Esophagus muscularis mucosa (tissue), 4 donors: ENCODE measurements around the gene DEPP1. TPM values are rescaled to one million over a fixed set of nuclear protein-coding genes. Genes with fewer than 3 reads are reported as not detected.

Experiments
- DNase-seq: peaks from one replicate; pipeline ENCODE4 v3.0.0-alpha.2; 2017; ENCODE audit errors: extremely low spot score
- H3K27ac ChIP-seq, 4 donors: fragments of 200-600 bp; sonication (generic); replicated peaks in 1 of 4; 1 replicate in 3 of 4; 2 replicates in 1 of 4; pipeline ENCODE4 v1.5.1; 2016 to 2019; ENCODE audit warnings: mild to moderate bottlenecking in 1 of 4
- H3K27me3 ChIP-seq, 4 donors: fragments of 200-600 bp; sonication (generic); one replicate each; pipeline versions ENCODE4 v1.5.1 to v1.6.0; 2016 to 2019
- H3K36me3 ChIP-seq, 4 donors: fragments of 200-600 bp; sonication (generic); one replicate each; pipeline ENCODE4 v1.5.1; 2016 to 2019
- H3K4me1 ChIP-seq, 4 donors: fragments of 200-600 bp; sonication (generic); one replicate each; pipeline ENCODE4 v1.5.1; 2016 to 2019
- H3K4me3 ChIP-seq, 4 donors: fragments of 200-600 bp; sonication (generic); 1 replicate in 2 of 4; 2 replicates in 2 of 4; pipeline ENCODE4 v1.5.1; 2016 to 2019; ENCODE audit warnings: mild to moderate bottlenecking in 4 of 4, moderate library complexity in 1 of 4
- H3K9me3 ChIP-seq, 4 donors: fragments of 200-600 bp; sonication (generic); 1 replicate in 3 of 4; 2 replicates in 1 of 4; pipeline ENCODE4 v1.5.1; 2016 to 2019
- EP300 ChIP-seq: sonication (generic); formaldehyde crosslinking; IDR thresholded peaks from one replicate; pipeline ENCODE4 v1.6.1; 2017; ENCODE audit warnings: antibody characterized with exemption
- POLR2A ChIP-seq: fragments of 450-650 bp; IDR thresholded peaks from one replicate; pipeline ENCODE4 v1.6.1; 2017; ENCODE audit warnings: antibody characterized with exemption, moderate library complexity, mild to moderate bottlenecking, low read depth
- POLR2AphosphoS5 ChIP-seq, 2 donors: sonication (generic); formaldehyde crosslinking; IDR thresholded peaks; one replicate each; pipeline ENCODE4 v1.6.1; 2017; ENCODE audit warnings: antibody characterized with exemption in 2 of 2
- WGBS: methylation state at CpG from one replicate; pipeline ENCODE4 v1.1.5; 2018; 5-methylcytosine and 5-hydroxymethylcytosine counted together
- intact Hi-C: fragments of 100-400 bp; cut with DNase I; formaldehyde crosslinking; loops from one replicate; pipeline ENCODE4 v1.15.1; 2023
- total RNA-seq, 4 donors: library from RNA; depleted of rRNA; stranded (reverse); fragments of >200 nt; gene quantifications; one replicate each; pipeline versions ENCODE4 v1.1.0 to v1.2.1, GENCODE V29; 2016
- TF ChIP-seq, protein P1 (sequence below), 3 experiments: fragments of 200-600 bp in 2 of 3; fragments of 450-650 bp in 1 of 3; sonication (generic) in 2 of 3; IDR thresholded peaks; one replicate each; pipeline ENCODE4 v1.5.1; 2017 to 2019; ENCODE audit warnings: antibody characterized with exemption in 3 of 3, mild to moderate bottlenecking in 2 of 3, moderate library complexity in 1 of 3

Gene DEPP1
- total RNA-seq, 4 donors from 2014 or later, result 32.0 to 413 (median 126) TPM

GRCh38 chr10:44976352-44977198, 2.0 kb downstream of the DEPP1 start:
- peak overlapping the region; percentile 57 to 80 (median 62) for H3K4me3 ChIP-seq
- peak overlapping the region; percentile 88 to 92 (median 90) for H3K27ac ChIP-seq
- H3K36me3 ChIP-seq, result peaks cover 0 to 40% (median 24%) of the 10 kb centered on the region in 4 donors
- no peaks in the 10 kb centered on the region for H3K9me3 ChIP-seq
- peaks cover 63 to 92% (median 89%) of the 10 kb centered on the region in 4 donors for H3K4me1 ChIP-seq
- 78% methylated on average over 7 of the region's 9 CpGs for WGBS
- DNase-seq, result no peak
- intact Hi-C loops, result loop anchor here (10.0 kb wide), 1 partner anchor 102 kb away; no protein-coding TSS in a partner anchor
- H3K27me3 ChIP-seq, result no peaks in the 10 kb centered on the region
- TF ChIP-seq, protein P1, sequence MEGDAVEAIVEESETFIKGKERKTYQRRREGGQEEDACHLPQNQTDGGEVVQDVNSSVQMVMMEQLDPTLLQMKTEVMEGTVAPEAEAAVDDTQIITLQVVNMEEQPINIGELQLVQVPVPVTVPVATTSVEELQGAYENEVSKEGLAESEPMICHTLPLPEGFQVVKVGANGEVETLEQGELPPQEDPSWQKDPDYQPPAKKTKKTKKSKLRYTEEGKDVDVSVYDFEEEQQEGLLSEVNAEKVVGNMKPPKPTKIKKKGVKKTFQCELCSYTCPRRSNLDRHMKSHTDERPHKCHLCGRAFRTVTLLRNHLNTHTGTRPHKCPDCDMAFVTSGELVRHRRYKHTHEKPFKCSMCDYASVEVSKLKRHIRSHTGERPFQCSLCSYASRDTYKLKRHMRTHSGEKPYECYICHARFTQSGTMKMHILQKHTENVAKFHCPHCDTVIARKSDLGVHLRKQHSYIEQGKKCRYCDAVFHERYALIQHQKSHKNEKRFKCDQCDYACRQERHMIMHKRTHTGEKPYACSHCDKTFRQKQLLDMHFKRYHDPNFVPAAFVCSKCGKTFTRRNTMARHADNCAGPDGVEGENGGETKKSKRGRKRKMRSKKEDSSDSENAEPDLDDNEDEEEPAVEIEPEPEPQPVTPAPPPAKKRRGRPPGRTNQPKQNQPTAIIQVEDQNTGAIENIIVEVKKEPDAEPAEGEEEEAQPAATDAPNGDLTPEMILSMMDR (IDR thresholded peaks at IDR 0.05), result no peak
- TF ChIP-seq EP300 (no peak), POLR2AphosphoS5 (IDR thresholded peaks at IDR 0.05) (peak in 1 of 2 donors; percentile 13), POLR2A (peak; percentile 6)

- Histone ChIP-seq H3K27me3 (no peaks in the 10 kb centered on the region), H3K27ac (peak overlapping the region; percentile 88 to 92 (median 90)), H3K36me3 (peaks cover 7 to 49% (median 33%) of the 10 kb centered on the region in 4 donors), H3K4me3 (peak overlapping the region; percentile 57 to 80 (median 62)), H3K4me1 (peaks cover 54 to 86% (median 81%) of the 10 kb centered on the region in 4 donors), H3K9me3 (no peaks in the 10 kb centered on the region)
- intact Hi-C loops, result loop anchor here (1.0 to 10.0 kb wide), 2 partner anchors 43 to 101 kb away; no protein-coding TSS in a partner anchor
- TF ChIP-seq EP300 (no peak), POLR2AphosphoS5 (IDR thresholded peaks at IDR 0.05) (peak; percentile 22 to 47), POLR2A (peak; percentile 15)
- TF ChIP-seq, protein P1 (IDR thresholded peaks at IDR 0.05), result no peak
- WGBS, result 44% methylated on average over 8 of the region's 10 CpGs
- no peak for DNase-seq
Measured at GRCh38 chr10:44975431-44976331, 2.9 kb downstream of the DEPP1 start.

DNA sequence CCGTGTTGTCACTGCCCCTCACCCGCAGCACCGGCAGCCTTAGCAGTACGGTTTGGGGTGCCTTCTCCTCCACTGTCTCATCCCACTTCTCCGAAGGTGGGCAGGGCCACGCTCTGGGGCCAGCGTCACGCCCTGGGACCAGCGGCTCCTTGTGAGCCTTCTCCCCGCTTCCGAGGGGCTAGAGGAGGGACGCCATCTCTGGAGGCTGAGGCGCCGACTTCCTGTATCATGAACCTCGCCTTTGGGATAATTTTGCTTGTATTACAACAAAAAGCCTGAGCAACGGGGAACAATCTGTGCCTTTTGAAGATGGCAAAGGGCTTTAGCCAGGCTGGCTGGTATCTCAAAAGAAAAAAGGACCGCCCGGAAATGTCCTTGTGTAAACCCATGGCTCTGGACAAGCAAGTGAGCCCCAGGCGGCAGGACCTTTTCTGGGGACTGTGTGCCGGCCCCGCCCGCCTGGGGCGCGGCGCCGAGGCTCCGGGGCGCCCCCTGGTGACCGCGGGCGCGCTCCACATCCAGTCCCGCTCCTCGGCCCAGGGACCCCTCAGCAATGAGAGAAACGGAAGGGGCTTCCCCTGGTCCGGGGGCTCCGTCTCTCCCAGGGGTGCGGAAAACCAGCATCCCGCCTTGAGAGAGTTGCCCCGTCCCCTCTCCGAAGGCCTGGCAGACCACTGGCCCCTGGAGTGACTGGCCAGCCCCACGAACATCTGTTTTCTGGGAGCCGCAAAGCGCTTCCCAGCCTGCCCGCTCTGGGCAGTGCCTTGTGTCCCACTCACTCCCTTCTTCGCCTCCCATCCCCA, 3.8 kb downstream of the DEPP1 start:
- H3K4me1 ChIP-seq, result peaks cover 45 to 77% (median 74%) of the 10 kb centered on the region in 4 donors
- intact Hi-C loops, result loop anchor here (1.0 to 10.0 kb wide), 2 partner anchors 43 to 100 kb away; no protein-coding TSS in a partner anchor
- no peaks in the 10 kb centered on the region for H3K9me3 ChIP-seq
- no peak for DNase-seq
- H3K27me3 ChIP-seq, result no peaks in the 10 kb centered on the region
- 4% methylated on average over 34 of the region's 46 CpGs for WGBS
- peaks cover 9 to 57% (median 41%) of the 10 kb centered on the region in 4 donors for H3K36me3 ChIP-seq
- peak overlapping the region; percentile 88 to 92 (median 90) for H3K27ac ChIP-seq
- peak overlapping the region; percentile 57 to 80 (median 62) for H3K4me3 ChIP-seq
- TF ChIP-seq, protein P1 (IDR thresholded peaks at IDR 0.05), result peak in 2 of 3 experiments; percentile 95 to 96
- TF ChIP-seq POLR2AphosphoS5 (IDR thresholded peaks at IDR 0.05), result peak; percentile 49 to 52
- no peak for TF ChIP-seq POLR2A

GRCh38 chr10:44974082-44974627, 4.5 kb downstream of the DEPP1 start:
- Histone ChIP-seq H3K4me1 (peaks cover 40 to 77% (median 68%) of the 10 kb centered on the region in 4 donors), H3K36me3 (peaks cover 9 to 60% (median 44%) of the 10 kb centered on the region in 4 donors)
- DNase-seq, result no peak

More at GRCh38 chr10:44974082-44974627, 4.5 kb downstream of the DEPP1 start:
- Histone ChIP-seq H3K9me3 (no peaks in the 10 kb centered on the region), H3K27me3 (no peaks in the 10 kb centered on the region), H3K4me3 (peak overlapping the region; percentile 57 to 80 (median 62)), H3K27ac (peak overlapping the region; percentile 88 to 92 (median 90))
- 37% methylated on average over 7 of the region's 7 CpGs for WGBS
- intact Hi-C loops, result loop anchor here (10.0 kb wide), 1 partner anchor 99 kb away; no protein-coding TSS in a partner anchor
- TF ChIP-seq POLR2AphosphoS5 (IDR thresholded peaks at IDR 0.05) (no peak), EP300 (no peak), POLR2A (no peak)
- TF ChIP-seq, protein P1 (IDR thresholded peaks at IDR 0.05), result no peak
